ENCODE measurements around the gene BST1.

DNA sequence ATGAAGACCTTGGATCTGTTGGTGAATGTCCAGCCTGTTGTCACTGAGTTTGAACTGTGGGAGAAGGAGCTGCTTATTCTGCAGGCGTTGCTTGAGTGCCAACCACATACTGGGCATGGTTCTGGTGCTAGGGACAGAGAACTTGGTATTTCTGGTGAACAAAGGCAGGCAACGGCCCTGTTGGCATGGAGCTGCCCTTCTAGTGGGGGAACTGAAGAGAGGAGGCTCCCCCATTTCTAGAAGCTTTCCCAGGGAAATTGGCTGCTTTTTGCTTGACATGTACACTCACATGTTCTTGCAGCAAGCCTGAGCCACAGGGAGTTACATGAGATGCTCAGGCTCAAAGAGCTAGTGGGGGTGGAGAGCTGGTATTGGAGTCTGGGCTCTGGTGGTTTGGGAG lies 66.3 kb downstream of the BST1 start:
- TF ChIP-seq, protein P1, sequence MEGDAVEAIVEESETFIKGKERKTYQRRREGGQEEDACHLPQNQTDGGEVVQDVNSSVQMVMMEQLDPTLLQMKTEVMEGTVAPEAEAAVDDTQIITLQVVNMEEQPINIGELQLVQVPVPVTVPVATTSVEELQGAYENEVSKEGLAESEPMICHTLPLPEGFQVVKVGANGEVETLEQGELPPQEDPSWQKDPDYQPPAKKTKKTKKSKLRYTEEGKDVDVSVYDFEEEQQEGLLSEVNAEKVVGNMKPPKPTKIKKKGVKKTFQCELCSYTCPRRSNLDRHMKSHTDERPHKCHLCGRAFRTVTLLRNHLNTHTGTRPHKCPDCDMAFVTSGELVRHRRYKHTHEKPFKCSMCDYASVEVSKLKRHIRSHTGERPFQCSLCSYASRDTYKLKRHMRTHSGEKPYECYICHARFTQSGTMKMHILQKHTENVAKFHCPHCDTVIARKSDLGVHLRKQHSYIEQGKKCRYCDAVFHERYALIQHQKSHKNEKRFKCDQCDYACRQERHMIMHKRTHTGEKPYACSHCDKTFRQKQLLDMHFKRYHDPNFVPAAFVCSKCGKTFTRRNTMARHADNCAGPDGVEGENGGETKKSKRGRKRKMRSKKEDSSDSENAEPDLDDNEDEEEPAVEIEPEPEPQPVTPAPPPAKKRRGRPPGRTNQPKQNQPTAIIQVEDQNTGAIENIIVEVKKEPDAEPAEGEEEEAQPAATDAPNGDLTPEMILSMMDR (conservative IDR thresholded peaks at IDR 0.05; ENCODE audit: low read depth in 2 of 2): no peak
- no peak for TF ChIP-seq CREB1 (CRISPR knock-in tag; IDR thresholded peaks at IDR 0.05; ENCODE audit: low read depth)
- TF ChIP-seq POLR2AphosphoS5 (IDR thresholded peaks at IDR 0.05; ENCODE audit: low read depth): no peak
- TF ChIP-seq EZH2phosphoT487 (IDR thresholded peaks at IDR 0.05; ENCODE audit: unreplicated experiment): no peak
- TF ChIP-seq, protein P2, sequence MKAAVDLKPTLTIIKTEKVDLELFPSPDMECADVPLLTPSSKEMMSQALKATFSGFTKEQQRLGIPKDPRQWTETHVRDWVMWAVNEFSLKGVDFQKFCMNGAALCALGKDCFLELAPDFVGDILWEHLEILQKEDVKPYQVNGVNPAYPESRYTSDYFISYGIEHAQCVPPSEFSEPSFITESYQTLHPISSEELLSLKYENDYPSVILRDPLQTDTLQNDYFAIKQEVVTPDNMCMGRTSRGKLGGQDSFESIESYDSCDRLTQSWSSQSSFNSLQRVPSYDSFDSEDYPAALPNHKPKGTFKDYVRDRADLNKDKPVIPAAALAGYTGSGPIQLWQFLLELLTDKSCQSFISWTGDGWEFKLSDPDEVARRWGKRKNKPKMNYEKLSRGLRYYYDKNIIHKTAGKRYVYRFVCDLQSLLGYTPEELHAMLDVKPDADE (IDR thresholded peaks at IDR 0.05): no peak
- TF ChIP-seq REST (IDR thresholded peaks at IDR 0.05; ENCODE audit: unreplicated experiment): no peak
- TF ChIP-seq NANOG (IDR thresholded peaks at IDR 0.05; ENCODE audit: borderline replicate concordance): no peak
- TF ChIP-seq JUNB (IDR thresholded peaks at IDR 0.05; ENCODE audit: unreplicated experiment): no peak

Measured in GM23338 (cell line).